MCF 10A (cell line): ENCODE results near the gene LRP1B. TPM values are rescaled to one million over a fixed set of nuclear protein-coding genes. Genes with fewer than 3 reads are reported as not detected.

ENCODE experiments used
- BruUV-seq: library from RNA; stranded (reverse); fragments of 400-500 nt; replicated peaks from 2 replicates; lab custom pipeline; 2021; lab: Mats Ljungman, UMichigan
- CTCF ChIA-PET: fragments of 300-600 bp; sonication (Branson Sonifier 250); formaldehyde crosslinking; extraction: SDS; loops from one replicate; lab custom pipeline; 2021; ENCODE audit warnings: antibody characterized with exemption, inconsistent platforms; lab: Yijun Ruan, JAX
- POLR2A ChIA-PET: fragments of 300-600, 350-650 bp; sonication (Branson Sonifier 250); formaldehyde crosslinking; extraction: SDS; loops from one replicate; lab custom pipeline; 2020; ENCODE audit warnings: antibody characterized with exemption, inconsistent platforms; lab: Yijun Ruan, JAX
- DNase-seq: peaks from one replicate; pipeline ENCODE4 v3.0.0-alpha.2; 2018; ENCODE audit not compliant: unreplicated experiment
- H3K27ac Mint-ChIP-seq: one replicate; pipeline ENCODE4 v1.8.0; 2022; ENCODE audit warnings: mild to moderate bottlenecking, low read depth, mixed read lengths; ENCODE audit not compliant: unreplicated experiment
- H3K27me3 Mint-ChIP-seq: one replicate; pipeline ENCODE4 v1.8.0; 2022; ENCODE audit warnings: mixed read lengths; ENCODE audit not compliant: insufficient read depth, unreplicated experiment
- H3K36me3 Mint-ChIP-seq: one replicate; pipeline ENCODE4 v1.8.0; 2022; ENCODE audit warnings: mild to moderate bottlenecking, moderate library complexity, mixed read lengths; ENCODE audit not compliant: insufficient read depth, unreplicated experiment
- H3K4me1 Mint-ChIP-seq: one replicate; pipeline ENCODE4 v1.8.0; 2022; ENCODE audit warnings: mixed read lengths; ENCODE audit not compliant: insufficient read depth, unreplicated experiment
- H3K4me3 Mint-ChIP-seq: one replicate; pipeline ENCODE4 v1.8.0; 2022; ENCODE audit warnings: mild to moderate bottlenecking, moderate library complexity, mixed read lengths; ENCODE audit not compliant: unreplicated experiment
- H3K9me3 Mint-ChIP-seq: one replicate; pipeline ENCODE4 v1.8.0; 2022; ENCODE audit warnings: mixed read lengths; ENCODE audit not compliant: unreplicated experiment
- intact Hi-C: fragments of 100-400 bp; cut with micrococcal nuclease; formaldehyde crosslinking; loops from 2 replicates; pipeline ENCODE4 v1.14.1; 2022
- total RNA-seq: library from RNA; stranded (reverse); gene quantifications from 2 replicates; pipeline ENCODE4 v1.2.3, GENCODE V29; 2022
- TF ChIP-seq, protein P1 (sequence below): fragments of 200-600 bp; IDR thresholded peaks from one replicate; pipeline ENCODE4 v1.8.0; 2022; ENCODE audit warnings: antibody characterized with exemption, mild to moderate bottlenecking; ENCODE audit not compliant: unreplicated experiment

The LRP1B gene
- total RNA-seq, 1 experiment from 2014 or later: not detected

DNA sequence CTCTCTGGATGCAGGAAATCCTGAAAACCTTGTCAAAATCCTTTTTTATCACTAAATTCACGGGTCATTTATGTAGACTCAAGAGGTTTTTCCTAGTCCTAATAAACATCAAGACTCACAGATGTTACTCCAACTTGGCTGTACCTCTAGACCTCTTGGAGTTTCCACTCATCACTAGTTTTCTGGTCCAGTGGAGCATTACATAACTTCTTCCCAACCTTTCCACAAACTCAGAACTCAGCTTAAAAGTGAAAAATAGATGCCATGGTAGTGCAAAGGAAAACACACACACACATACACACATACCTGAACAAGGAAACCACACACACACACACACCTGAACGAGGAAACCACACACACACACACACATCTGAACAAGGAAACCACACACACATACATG, 807.2 kb downstream of the LRP1B start:
- H3K4me1 Mint-ChIP-seq: no peaks in the 10 kb centered on the region
- H3K27ac Mint-ChIP-seq: no peak overlapping the region
- no peak overlapping the region for H3K4me3 Mint-ChIP-seq
- no peaks in the 10 kb centered on the region for H3K36me3 Mint-ChIP-seq
- intact Hi-C loops: no loop called here
- ChIA-PET POLR2A (no interaction called here), CTCF (no interaction called here)
- no TSS peak for BruUV-seq
- TF ChIP-seq, protein P1, sequence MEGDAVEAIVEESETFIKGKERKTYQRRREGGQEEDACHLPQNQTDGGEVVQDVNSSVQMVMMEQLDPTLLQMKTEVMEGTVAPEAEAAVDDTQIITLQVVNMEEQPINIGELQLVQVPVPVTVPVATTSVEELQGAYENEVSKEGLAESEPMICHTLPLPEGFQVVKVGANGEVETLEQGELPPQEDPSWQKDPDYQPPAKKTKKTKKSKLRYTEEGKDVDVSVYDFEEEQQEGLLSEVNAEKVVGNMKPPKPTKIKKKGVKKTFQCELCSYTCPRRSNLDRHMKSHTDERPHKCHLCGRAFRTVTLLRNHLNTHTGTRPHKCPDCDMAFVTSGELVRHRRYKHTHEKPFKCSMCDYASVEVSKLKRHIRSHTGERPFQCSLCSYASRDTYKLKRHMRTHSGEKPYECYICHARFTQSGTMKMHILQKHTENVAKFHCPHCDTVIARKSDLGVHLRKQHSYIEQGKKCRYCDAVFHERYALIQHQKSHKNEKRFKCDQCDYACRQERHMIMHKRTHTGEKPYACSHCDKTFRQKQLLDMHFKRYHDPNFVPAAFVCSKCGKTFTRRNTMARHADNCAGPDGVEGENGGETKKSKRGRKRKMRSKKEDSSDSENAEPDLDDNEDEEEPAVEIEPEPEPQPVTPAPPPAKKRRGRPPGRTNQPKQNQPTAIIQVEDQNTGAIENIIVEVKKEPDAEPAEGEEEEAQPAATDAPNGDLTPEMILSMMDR: no peak
- DNase-seq: no peak
- no peaks in the 10 kb centered on the region for H3K9me3 Mint-ChIP-seq
- H3K27me3 Mint-ChIP-seq: peaks cover 24% of the 10 kb centered on the region

DNA sequence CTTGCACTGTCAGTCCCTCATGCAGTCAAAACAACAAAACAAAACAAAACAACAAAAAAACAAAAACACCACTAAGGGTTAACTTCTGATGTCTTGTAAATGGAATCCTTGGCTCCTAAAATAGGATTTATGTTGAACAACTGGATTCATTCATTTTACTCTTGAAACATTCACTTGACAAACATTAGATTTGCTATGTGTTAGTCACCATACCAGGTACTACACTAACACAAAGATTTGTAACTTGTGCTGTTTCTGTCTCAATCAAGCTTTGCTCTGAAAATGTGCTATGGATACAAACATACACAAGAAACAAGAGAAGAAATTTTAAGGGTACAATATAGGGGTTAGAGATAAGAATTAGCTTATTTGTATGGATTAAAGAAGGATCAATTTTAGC, 812.8 kb downstream of the LRP1B start:
- peaks cover 8% of the 10 kb centered on the region for H3K27me3 Mint-ChIP-seq
- H3K4me3 Mint-ChIP-seq: no peak overlapping the region
- H3K27ac Mint-ChIP-seq: no peak overlapping the region
- no peaks in the 10 kb centered on the region for H3K36me3 Mint-ChIP-seq
- BruUV-seq: no TSS peak
- no peaks in the 10 kb centered on the region for H3K4me1 Mint-ChIP-seq
- H3K9me3 Mint-ChIP-seq: no peaks in the 10 kb centered on the region
- DNase-seq: no peak
- ChIA-PET POLR2A (no interaction called here), CTCF (interaction anchor here (1.1 kb wide), 1 partner anchor 15 kb away, joined by 3 read pairs; no protein-coding TSS in a partner anchor)
- TF ChIP-seq, protein P1: no peak
- intact Hi-C loops: no loop called here

DNA sequence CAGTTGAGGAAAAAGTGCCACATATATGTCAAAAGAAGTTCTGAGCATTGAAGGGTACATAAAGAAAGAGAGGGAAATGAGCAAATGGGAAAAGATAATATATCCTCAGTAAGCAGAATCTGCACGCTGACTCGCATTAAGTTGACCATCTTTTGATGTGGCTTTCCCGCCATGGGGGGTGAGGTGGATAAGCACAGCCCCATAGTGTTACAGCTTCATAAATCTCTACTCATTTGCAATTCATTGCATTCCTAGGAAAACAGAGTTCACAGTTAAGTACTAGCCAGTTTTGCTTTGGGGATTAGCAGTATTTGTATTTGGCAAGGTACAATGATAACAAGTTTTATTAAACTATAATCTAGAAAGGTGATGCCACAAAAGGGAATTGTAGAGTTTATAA, 814.2 kb downstream of the LRP1B start:
- Mint-ChIP-seq H3K4me3 (no peak overlapping the region), H3K9me3 (no peaks in the 10 kb centered on the region), H3K27ac (no peak overlapping the region), H3K36me3 (no peaks in the 10 kb centered on the region), H3K4me1 (no peaks in the 10 kb centered on the region), H3K27me3 (peaks cover 2% of the 10 kb centered on the region)
- DNase-seq: no peak
- ChIA-PET POLR2A (no interaction called here), CTCF (no interaction called here)
- intact Hi-C loops: no loop called here
- no TSS peak for BruUV-seq
- TF ChIP-seq, protein P1: no peak

DNA sequence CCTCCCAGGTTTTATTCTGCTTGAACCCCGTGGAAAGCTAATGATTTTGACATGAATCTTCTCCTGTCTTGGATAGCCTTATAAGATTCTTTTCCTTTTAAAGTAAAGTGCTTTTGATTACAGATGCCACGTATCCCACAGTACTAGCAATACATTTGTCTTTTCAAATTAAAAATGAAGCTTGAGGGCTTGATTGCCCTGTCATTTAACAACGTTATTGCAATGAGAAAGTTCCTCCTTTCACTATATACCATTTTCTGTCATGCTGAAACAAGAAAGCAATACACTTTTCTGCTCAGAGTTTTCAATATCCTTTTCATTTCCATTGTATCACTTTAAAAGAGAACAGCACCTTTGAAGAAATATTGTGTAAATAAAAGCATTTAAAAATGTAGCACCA, 814.7 kb downstream of the LRP1B start:
- H3K27me3 Mint-ChIP-seq: peaks cover 7% of the 10 kb centered on the region
- TF ChIP-seq, protein P1: no peak

More for the DNA sequence above, 814.7 kb downstream of the LRP1B start:
- H3K27ac Mint-ChIP-seq: no peak overlapping the region
- ChIA-PET POLR2A (no interaction called here), CTCF (no interaction called here)
- BruUV-seq: no TSS peak
- no peaks in the 10 kb centered on the region for H3K4me1 Mint-ChIP-seq
- intact Hi-C loops: no loop called here
- no peak overlapping the region for H3K4me3 Mint-ChIP-seq
- no peaks in the 10 kb centered on the region for H3K9me3 Mint-ChIP-seq
- H3K36me3 Mint-ChIP-seq: no peaks in the 10 kb centered on the region
- DNase-seq: no peak
